ENCODE results near the gene ASCC3. TPM values are rescaled to one million over a fixed set of nuclear protein-coding genes. Genes with fewer than 3 reads are reported as not detected.
"Not testable (repeated sequence)": the region's sequence is repeated elsewhere in the genome, so short reads cannot be mapped to it uniquely, and the experiment has no call there.

The ASCC3 gene
- total RNA-seq, 1 donor from 2014 or later: 42.0 TPM

GRCh38 chr6:100893743-100894142, 12.6 kb upstream of the ASCC3 start:
- peaks cover 1% of the 10 kb centered on the region for H3K9me3 Mint-ChIP-seq (ENCODE audit: unreplicated experiment)
- no peaks in the 10 kb centered on the region for H3K27me3 Mint-ChIP-seq (ENCODE audit: unreplicated experiment)
- H3K4me1 Mint-ChIP-seq (ENCODE audit: unreplicated experiment): peaks cover 12% of the 10 kb centered on the region
- no peak overlapping the region for H3K27ac Mint-ChIP-seq (ENCODE audit: unreplicated experiment)
- no peak for DNase-seq (ENCODE audit: extremely low spot score, unreplicated experiment)
- no peak overlapping the region for H3K4me3 Mint-ChIP-seq (ENCODE audit: unreplicated experiment)
- H3K36me3 Mint-ChIP-seq (ENCODE audit: unreplicated experiment): no peaks in the 10 kb centered on the region
- TF ChIP-seq CTCF (IDR thresholded peaks at IDR 0.05): no peak

- no peak overlapping the region for H3K4me3 Mint-ChIP-seq (ENCODE audit: unreplicated experiment)
- no peak for TF ChIP-seq CTCF (IDR thresholded peaks at IDR 0.05)
- no peaks in the 10 kb centered on the region for H3K9me3 Mint-ChIP-seq (ENCODE audit: unreplicated experiment)
- peaks cover 12% of the 10 kb centered on the region for H3K4me1 Mint-ChIP-seq (ENCODE audit: unreplicated experiment)
- no peaks in the 10 kb centered on the region for H3K36me3 Mint-ChIP-seq (ENCODE audit: unreplicated experiment)
- no peak overlapping the region for H3K27ac Mint-ChIP-seq (ENCODE audit: unreplicated experiment)
- H3K27me3 Mint-ChIP-seq (ENCODE audit: unreplicated experiment): no peaks in the 10 kb centered on the region
- no peak for DNase-seq (ENCODE audit: extremely low spot score, unreplicated experiment)
These were observed 11.6 kb upstream of the ASCC3 start for GRCh38 chr6:100892693-100893092.

- H3K27ac Mint-ChIP-seq (ENCODE audit: unreplicated experiment): no peak overlapping the region
- H3K36me3 Mint-ChIP-seq (ENCODE audit: unreplicated experiment): no peaks in the 10 kb centered on the region
- H3K4me1 Mint-ChIP-seq (ENCODE audit: unreplicated experiment): peaks cover 12% of the 10 kb centered on the region
These were observed 11.0 kb upstream of the ASCC3 start for GRCh38 chr6:100892116-100892515.

GRCh38 chr6:100891079-100891478, 9.9 kb upstream of the ASCC3 start:
- DNase-seq (ENCODE audit: extremely low spot score, unreplicated experiment): no peak
- Mint-ChIP-seq H3K27me3 (ENCODE audit: unreplicated experiment) (no peaks in the 10 kb centered on the region), H3K36me3 (ENCODE audit: unreplicated experiment) (no peaks in the 10 kb centered on the region), H3K4me3 (ENCODE audit: unreplicated experiment) (no peak overlapping the region), H3K4me1 (ENCODE audit: unreplicated experiment) (peaks cover 12% of the 10 kb centered on the region), H3K9me3 (ENCODE audit: unreplicated experiment) (no peaks in the 10 kb centered on the region), H3K27ac (ENCODE audit: unreplicated experiment) (no peak overlapping the region)
- no peak for TF ChIP-seq CTCF (IDR thresholded peaks at IDR 0.05)

More at GRCh38 chr6:100892116-100892515, 11.0 kb upstream of the ASCC3 start:
- Mint-ChIP-seq H3K27me3 (ENCODE audit: unreplicated experiment) (no peaks in the 10 kb centered on the region), H3K9me3 (ENCODE audit: unreplicated experiment) (no peaks in the 10 kb centered on the region), H3K4me3 (ENCODE audit: unreplicated experiment) (no peak overlapping the region)
- TF ChIP-seq CTCF (IDR thresholded peaks at IDR 0.05): no peak
- DNase-seq (ENCODE audit: extremely low spot score, unreplicated experiment): no peak

DNA sequence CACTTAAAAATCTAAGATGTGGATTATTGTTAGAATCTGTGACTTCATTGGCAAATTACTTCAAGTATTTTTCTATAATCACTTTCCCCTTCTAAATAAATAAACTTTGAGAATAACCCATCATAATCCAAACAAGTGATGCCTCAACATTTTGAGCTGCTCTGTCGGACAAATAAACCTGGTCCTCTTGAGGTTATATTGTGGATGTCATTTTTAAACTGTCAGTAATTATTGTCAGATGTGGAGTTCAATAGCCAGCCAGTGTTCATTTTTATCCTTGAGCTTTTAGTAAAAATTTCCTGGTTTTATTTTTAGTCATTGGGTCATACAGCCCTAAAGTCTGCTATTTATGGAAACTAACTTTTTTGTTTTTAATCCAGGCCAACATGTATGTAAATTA, 9.5 kb upstream of the ASCC3 start:
- peaks cover 12% of the 10 kb centered on the region for H3K4me1 Mint-ChIP-seq (ENCODE audit: unreplicated experiment)
- H3K27me3 Mint-ChIP-seq (ENCODE audit: unreplicated experiment); H3K27ac Mint-ChIP-seq (ENCODE audit: unreplicated experiment); H3K4me3 Mint-ChIP-seq (ENCODE audit: unreplicated experiment); H3K9me3 Mint-ChIP-seq (ENCODE audit: unreplicated experiment); DNase-seq (ENCODE audit: extremely low spot score, unreplicated experiment); H3K36me3 Mint-ChIP-seq (ENCODE audit: unreplicated experiment): not testable (repeated sequence)

DNA sequence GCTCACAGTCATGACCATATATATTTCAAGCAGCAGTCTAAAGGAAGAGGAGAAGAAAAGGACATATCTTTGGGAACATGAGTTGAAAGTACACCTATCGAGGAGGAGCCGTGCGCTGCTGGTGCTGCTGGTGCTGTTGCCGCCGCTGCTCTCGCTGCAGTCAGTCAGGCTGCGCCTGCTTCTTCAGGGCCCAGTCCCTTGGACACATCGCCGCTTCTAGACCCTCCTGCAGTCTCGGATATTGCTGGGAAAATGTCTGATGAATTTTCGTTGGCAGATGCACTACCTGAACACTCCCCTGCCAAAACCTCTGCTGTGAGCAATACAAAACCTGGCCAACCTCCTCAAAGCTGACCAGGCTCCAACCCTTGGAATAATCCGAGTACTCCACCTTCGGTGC, 8.2 kb upstream of the ASCC3 start:
- TF ChIP-seq CTCF (IDR thresholded peaks at IDR 0.05): no peak
- no peaks in the 10 kb centered on the region for H3K9me3 Mint-ChIP-seq (ENCODE audit: unreplicated experiment)
- no peaks in the 10 kb centered on the region for H3K27me3 Mint-ChIP-seq (ENCODE audit: unreplicated experiment)
- DNase-seq (ENCODE audit: extremely low spot score, unreplicated experiment): no peak
- no peak overlapping the region for H3K27ac Mint-ChIP-seq (ENCODE audit: unreplicated experiment)
- no peaks in the 10 kb centered on the region for H3K36me3 Mint-ChIP-seq (ENCODE audit: unreplicated experiment)
- peaks cover 12% of the 10 kb centered on the region for H3K4me1 Mint-ChIP-seq (ENCODE audit: unreplicated experiment)
- H3K4me3 Mint-ChIP-seq (ENCODE audit: unreplicated experiment): no peak overlapping the region
